HCT116 (cell line): ENCODE data around the gene DNASE1L1. TPM values are rescaled to one million over a fixed set of nuclear protein-coding genes. Genes with fewer than 3 reads are reported as not detected.

Source experiments
- ATAC-seq: fragments of 200-7000 bp; cut with Tn5 transposase; 2 replicates; pipeline ENCODE4 v1.9.1; 2020; ENCODE audit warnings: mild to moderate bottlenecking, moderate library complexity
- BruUV-seq: library from RNA; stranded (reverse); fragments of 400-500 nt; replicated peaks from 2 replicates; lab custom pipeline; 2021; lab: Mats Ljungman, UMichigan
- CTCF ChIA-PET: fragments of 300-600 bp; sonication (Branson Sonifier 250); formaldehyde crosslinking; loops from one replicate; lab custom pipeline; 2021; ENCODE audit warnings: antibody characterized with exemption; lab: Charles Lee
- POLR2A ChIA-PET: fragments of 300-600, 350-600 bp; sonication (Branson Sonifier 250); formaldehyde crosslinking; loops from one replicate; lab custom pipeline; 2021; ENCODE audit warnings: antibody characterized with exemption; lab: Charles Lee
- RAD21 ChIA-PET, 2 experiments: fragments of 300-600 bp; sonication (Branson Sonifier 250); formaldehyde crosslinking; loops; one replicate each; lab custom pipeline; 2023; ENCODE audit warnings: low total read pairs in 2 of 2; ENCODE audit not compliant: uncharacterized antibody in 2 of 2, unreplicated experiment in 2 of 2, low non-redundant PET in 1 of 2; lab: Charles Lee
- DNase-seq: peaks from one replicate; pipeline ENCODE4 v3.0.0-alpha.2; 2010; ENCODE audit warnings: low read depth, low spot score
- H2AFZ ChIP-seq: fragments of 200-600 bp; shearing (Covaris generic), sonication (generic); 2 replicates; pipeline ENCODE4 v1.6.1; 2017; ENCODE audit warnings: low read depth, mixed run types, mixed read lengths, antibody characterized with exemption, low read length; ENCODE audit not compliant: poor library complexity, severe bottlenecking
- H3K27ac ChIP-seq: 2 replicates; pipeline ENCODE4 v1.5.1; 2012; ENCODE audit warnings: low read depth, low read length
- H3K27me3 ChIP-seq: fragments of 200-600 bp; sonication (generic); 2 replicates; pipeline ENCODE4 v1.6.1; 2016; ENCODE audit warnings: mixed run types, low read length, mixed read lengths; ENCODE audit not compliant: insufficient read depth
- H3K36me3 ChIP-seq, 2 experiments: fragments of 200-500 bp in 1 of 2; fragments of 200-600 bp in 1 of 2; sonication (Bioruptor generic) in 1 of 2; sonication (generic) in 1 of 2; 2 replicates each; pipeline versions ENCODE4 v1.5.1 to v1.6.1; 2014 to 2016; ENCODE audit warnings: low read length in 2 of 2, inconsistent platforms in 1 of 2, mixed read lengths in 1 of 2, mixed run types in 1 of 2; ENCODE audit not compliant: insufficient read depth in 2 of 2, control insufficient read depth in 1 of 2
- H3K4me1 ChIP-seq, 2 experiments: fragments of 200-600 bp in 1 of 2; sonication (generic) in 1 of 2; 2 replicates each; pipeline versions ENCODE4 v1.5.1 to v1.6.1; 2012 to 2017; ENCODE audit warnings: low read length in 2 of 2, inconsistent platforms in 1 of 2, mild to moderate bottlenecking in 1 of 2, mixed read lengths in 1 of 2, mixed run types in 1 of 2, moderate library complexity in 1 of 2; ENCODE audit not compliant: insufficient read depth in 2 of 2, control insufficient read depth in 1 of 2
- H3K4me2 ChIP-seq: fragments of 200-600 bp; sonication (generic); 2 replicates; pipeline ENCODE4 v1.6.1; 2017; ENCODE audit warnings: mixed run types, low read length, mixed read lengths
- H3K4me3 ChIP-seq, 2 experiments: fragments of 200-600 bp in 1 of 2; sonication (generic) in 1 of 2; replicated peaks in 1 of 2; 2 replicates each; pipeline ENCODE4 v1.5.1; 2011 to 2016; ENCODE audit warnings: low read length in 2 of 2, control low read depth in 1 of 2, low read depth in 1 of 2, mild to moderate bottlenecking in 1 of 2, mixed read lengths in 1 of 2, mixed run types in 1 of 2
- H3K79me2 ChIP-seq: fragments of 200-600 bp; sonication (generic); 2 replicates; pipeline ENCODE4 v1.6.1; 2017; ENCODE audit warnings: mild to moderate bottlenecking, mixed run types, low read length, moderate library complexity, mixed read lengths; ENCODE audit not compliant: insufficient read depth
- H3K9ac ChIP-seq: fragments of 200-600 bp; sonication (generic); 2 replicates; pipeline ENCODE4 v1.6.1; 2016; ENCODE audit warnings: low read length, mixed read lengths
- H3K9me2 ChIP-seq: fragments of 200-600 bp; sonication (generic), shearing (Covaris generic); 2 replicates; pipeline ENCODE4 v1.6.1; 2017; ENCODE audit warnings: mixed run types, mild to moderate bottlenecking, moderate library complexity; ENCODE audit not compliant: insufficient read depth
- H3K9me3 ChIP-seq, 2 experiments: fragments of 200-500 bp in 1 of 2; fragments of 200-600 bp in 1 of 2; sonication (Bioruptor generic) in 1 of 2; sonication (generic) in 1 of 2; 2 replicates each; pipeline ENCODE4 v1.6.1; 2014 to 2017; ENCODE audit warnings: low read length in 2 of 2, mixed read lengths in 2 of 2, inconsistent platforms in 1 of 2, low read depth in 1 of 2, mild to moderate bottlenecking in 1 of 2, mixed run types in 1 of 2, moderate library complexity in 1 of 2; ENCODE audit not compliant: control insufficient read depth in 1 of 2, insufficient read depth in 1 of 2
- H4K20me1 ChIP-seq: fragments of 200-600 bp; sonication (generic), shearing (Covaris generic); 2 replicates; pipeline ENCODE4 v1.6.1; 2017; ENCODE audit warnings: mixed run types, mild to moderate bottlenecking, moderate library complexity; ENCODE audit not compliant: insufficient read depth
- CEBPB ChIP-seq: IDR thresholded peaks from 2 replicates; pipeline ENCODE4 v1.6.1; 2012; ENCODE audit warnings: low read depth
- EZH2phosphoT487 ChIP-seq: fragments of 200-600 bp; IDR thresholded peaks from 2 replicates; pipeline ENCODE4 v1.6.1; 2018; ENCODE audit warnings: antibody characterized with exemption, borderline replicate concordance
- POLR2AphosphoS5 ChIP-seq: IDR thresholded peaks from 2 replicates; pipeline ENCODE4 v1.6.1; 2011; ENCODE audit warnings: mild to moderate bottlenecking, low read depth, low read length, moderate library complexity
- SIN3A ChIP-seq: IDR thresholded peaks from 2 replicates; pipeline ENCODE4 v1.6.1; 2012; ENCODE audit warnings: low read depth
- TCF7L2 ChIP-seq: IDR thresholded peaks from 2 replicates; pipeline ENCODE4 v1.7.0; 2011; ENCODE audit warnings: borderline replicate concordance, inconsistent platforms; ENCODE audit not compliant: insufficient read depth, insufficient read length; ENCODE audit errors: extremely low read depth
- YY1 ChIP-seq: IDR thresholded peaks from 2 replicates; pipeline ENCODE4 v1.6.1; 2011; ENCODE audit warnings: low read length, low read depth, moderate library complexity, mild to moderate bottlenecking; ENCODE audit not compliant: insufficient replicate concordance; ENCODE audit errors: extremely low read depth
- ZNF274 ChIP-seq: fragments of 200-500 bp; sonication (Bioruptor generic); IDR thresholded peaks from 2 replicates; pipeline ENCODE4 v1.6.1; 2014; ENCODE audit warnings: mild to moderate bottlenecking, low read depth, low read length, inconsistent platforms
- intact Hi-C: fragments of 100-400 bp; cut with micrococcal nuclease; formaldehyde crosslinking; loops from 2 replicates; pipeline ENCODE4 v1.10.0; 2022
- total RNA-seq: library from RNA; stranded (reverse); gene quantifications from one replicate; pipeline ENCODE4 v1.2.1, GENCODE V29; 2021; ENCODE audit not compliant: unreplicated experiment
- TF ChIP-seq, protein P1 (sequence below): IDR thresholded peaks from 2 replicates; pipeline ENCODE4 v1.6.1; 2011; ENCODE audit warnings: mild to moderate bottlenecking, low read length, moderate library complexity; ENCODE audit not compliant: insufficient replicate concordance; ENCODE audit errors: extremely low read depth
- TF ChIP-seq, protein P2 (sequence below), 3 experiments: fragments of 200-600 bp in 1 of 3; sonication (generic) in 1 of 3; IDR thresholded peaks in 2 of 3; conservative IDR thresholded peaks in 1 of 3; 2 replicates each; pipeline ENCODE4 v1.5.1; 2012 to 2017; ENCODE audit warnings: low read depth in 2 of 3, low read length in 2 of 3, antibody characterized with exemption in 1 of 3, borderline replicate concordance in 1 of 3, control low read depth in 1 of 3, mild to moderate bottlenecking in 1 of 3, mixed read lengths in 1 of 3, mixed run types in 1 of 3, moderate library complexity in 1 of 3; ENCODE audit not compliant: insufficient read depth in 1 of 3

DNASE1L1 gene
- total RNA-seq, 1 experiment from 2014 or later = 16.5 TPM

DNA sequence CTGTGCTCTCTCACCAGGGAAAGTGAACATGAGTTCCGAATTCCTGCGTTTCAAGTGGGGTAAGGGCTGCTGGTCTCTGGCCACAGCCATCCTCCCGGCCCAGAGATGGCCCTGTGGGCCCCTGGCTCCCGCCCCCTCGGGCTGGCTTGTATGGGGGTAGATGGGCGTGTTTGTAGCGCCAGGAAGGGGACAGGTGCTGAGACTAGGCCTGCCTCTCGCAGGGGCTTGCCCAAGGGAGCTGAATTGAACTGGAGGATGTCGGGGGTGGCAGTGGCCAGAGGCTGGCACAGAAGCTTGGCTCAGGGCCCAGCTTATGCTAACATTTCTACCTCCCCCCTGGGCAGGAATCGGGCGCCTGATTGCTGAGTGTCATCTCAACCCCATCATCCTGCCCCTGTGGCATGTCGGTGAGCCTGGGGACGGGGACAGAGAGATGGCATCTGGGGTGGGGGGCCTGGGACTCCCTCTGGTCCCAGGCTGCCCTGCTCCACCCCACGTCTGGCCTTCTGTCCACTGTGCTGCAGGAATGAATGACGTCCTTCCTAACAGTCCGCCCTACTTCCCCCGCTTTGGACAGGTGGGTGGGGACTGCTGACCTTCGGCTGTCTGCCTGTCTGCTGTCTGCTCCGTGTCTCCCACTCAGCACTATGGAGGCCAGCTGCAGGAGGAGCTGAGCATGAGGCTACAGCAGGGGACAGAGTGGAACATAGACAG lies 10.8 kb upstream of the DNASE1L1 start:
- H3K36me3 ChIP-seq = no peaks in the 10 kb centered on the region
- TF ChIP-seq, protein P1, sequence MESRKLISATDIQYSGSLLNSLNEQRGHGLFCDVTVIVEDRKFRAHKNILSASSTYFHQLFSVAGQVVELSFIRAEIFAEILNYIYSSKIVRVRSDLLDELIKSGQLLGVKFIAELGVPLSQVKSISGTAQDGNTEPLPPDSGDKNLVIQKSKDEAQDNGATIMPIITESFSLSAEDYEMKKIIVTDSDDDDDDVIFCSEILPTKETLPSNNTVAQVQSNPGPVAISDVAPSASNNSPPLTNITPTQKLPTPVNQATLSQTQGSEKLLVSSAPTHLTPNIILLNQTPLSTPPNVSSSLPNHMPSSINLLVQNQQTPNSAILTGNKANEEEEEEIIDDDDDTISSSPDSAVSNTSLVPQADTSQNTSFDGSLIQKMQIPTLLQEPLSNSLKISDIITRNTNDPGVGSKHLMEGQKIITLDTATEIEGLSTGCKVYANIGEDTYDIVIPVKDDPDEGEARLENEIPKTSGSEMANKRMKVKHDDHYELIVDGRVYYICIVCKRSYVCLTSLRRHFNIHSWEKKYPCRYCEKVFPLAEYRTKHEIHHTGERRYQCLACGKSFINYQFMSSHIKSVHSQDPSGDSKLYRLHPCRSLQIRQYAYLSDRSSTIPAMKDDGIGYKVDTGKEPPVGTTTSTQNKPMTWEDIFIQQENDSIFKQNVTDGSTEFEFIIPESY = no peak
- TF ChIP-seq, protein P2, sequence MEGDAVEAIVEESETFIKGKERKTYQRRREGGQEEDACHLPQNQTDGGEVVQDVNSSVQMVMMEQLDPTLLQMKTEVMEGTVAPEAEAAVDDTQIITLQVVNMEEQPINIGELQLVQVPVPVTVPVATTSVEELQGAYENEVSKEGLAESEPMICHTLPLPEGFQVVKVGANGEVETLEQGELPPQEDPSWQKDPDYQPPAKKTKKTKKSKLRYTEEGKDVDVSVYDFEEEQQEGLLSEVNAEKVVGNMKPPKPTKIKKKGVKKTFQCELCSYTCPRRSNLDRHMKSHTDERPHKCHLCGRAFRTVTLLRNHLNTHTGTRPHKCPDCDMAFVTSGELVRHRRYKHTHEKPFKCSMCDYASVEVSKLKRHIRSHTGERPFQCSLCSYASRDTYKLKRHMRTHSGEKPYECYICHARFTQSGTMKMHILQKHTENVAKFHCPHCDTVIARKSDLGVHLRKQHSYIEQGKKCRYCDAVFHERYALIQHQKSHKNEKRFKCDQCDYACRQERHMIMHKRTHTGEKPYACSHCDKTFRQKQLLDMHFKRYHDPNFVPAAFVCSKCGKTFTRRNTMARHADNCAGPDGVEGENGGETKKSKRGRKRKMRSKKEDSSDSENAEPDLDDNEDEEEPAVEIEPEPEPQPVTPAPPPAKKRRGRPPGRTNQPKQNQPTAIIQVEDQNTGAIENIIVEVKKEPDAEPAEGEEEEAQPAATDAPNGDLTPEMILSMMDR (IDR thresholded peaks at IDR 0.05 in 2 of 3, conservative IDR thresholded peaks at IDR 0.05 in 1 of 3; ENCODE audit: borderline replicate concordance in 1 of 3, insufficient read depth in 1 of 3, low read depth in 2 of 3, low read length in 2 of 3) = no peak
- no peak for TF ChIP-seq YY1
- TF ChIP-seq CEBPB = no peak
- no peak for TF ChIP-seq TCF7L2
- TF ChIP-seq EZH2phosphoT487 = no peak
- TF ChIP-seq SIN3A = no peak
- TF ChIP-seq ZNF274 = no peak
- no peak for TF ChIP-seq POLR2AphosphoS5
- TF ChIP-seq, all 23 proteins: peak for 0
- DNase-seq (no peak), ATAC-seq (no peak)
- H3K4me1 ChIP-seq = no peaks in the 10 kb centered on the region
- ChIA-PET CTCF (no interaction called here), RAD21 (no interaction called here), POLR2A (no interaction called here)
- H4K20me1 ChIP-seq = no peaks in the 10 kb centered on the region
- no peaks in the 10 kb centered on the region for H3K27me3 ChIP-seq
- H3K9me3 ChIP-seq = no peaks in the 10 kb centered on the region
- H3K9ac ChIP-seq = no peak overlapping the region
- no TSS peak for BruUV-seq
- H3K27ac ChIP-seq = no peak overlapping the region
- H3K9me2 ChIP-seq = no peaks in the 10 kb centered on the region
- H3K79me2 ChIP-seq = no peaks in the 10 kb centered on the region
- no peak overlapping the region for H3K4me2 ChIP-seq
- no peak overlapping the region for H3K4me3 ChIP-seq
- intact Hi-C loops = no loop called here
- H2AFZ ChIP-seq = no peak overlapping the region
